NCI-H526 (cell line): ENCODE measurements around the gene NECTIN1.

ENCODE experiments used
- DNase-seq, 2 experiments: peaks; one replicate each; lab custom pipeline; 2025; lab: John Stamatoyannopoulos, UW

The NECTIN1 gene

GRCh38 chr11:119693253-119693815 is 35.7 kb downstream of the NECTIN1 start:
- DNase-seq, result peak; percentile 44 to 58

- peak; percentile 70 to 85 for DNase-seq
Measured at GRCh38 chr11:119692540-119692820, 36.5 kb downstream of the NECTIN1 start.

DNA sequence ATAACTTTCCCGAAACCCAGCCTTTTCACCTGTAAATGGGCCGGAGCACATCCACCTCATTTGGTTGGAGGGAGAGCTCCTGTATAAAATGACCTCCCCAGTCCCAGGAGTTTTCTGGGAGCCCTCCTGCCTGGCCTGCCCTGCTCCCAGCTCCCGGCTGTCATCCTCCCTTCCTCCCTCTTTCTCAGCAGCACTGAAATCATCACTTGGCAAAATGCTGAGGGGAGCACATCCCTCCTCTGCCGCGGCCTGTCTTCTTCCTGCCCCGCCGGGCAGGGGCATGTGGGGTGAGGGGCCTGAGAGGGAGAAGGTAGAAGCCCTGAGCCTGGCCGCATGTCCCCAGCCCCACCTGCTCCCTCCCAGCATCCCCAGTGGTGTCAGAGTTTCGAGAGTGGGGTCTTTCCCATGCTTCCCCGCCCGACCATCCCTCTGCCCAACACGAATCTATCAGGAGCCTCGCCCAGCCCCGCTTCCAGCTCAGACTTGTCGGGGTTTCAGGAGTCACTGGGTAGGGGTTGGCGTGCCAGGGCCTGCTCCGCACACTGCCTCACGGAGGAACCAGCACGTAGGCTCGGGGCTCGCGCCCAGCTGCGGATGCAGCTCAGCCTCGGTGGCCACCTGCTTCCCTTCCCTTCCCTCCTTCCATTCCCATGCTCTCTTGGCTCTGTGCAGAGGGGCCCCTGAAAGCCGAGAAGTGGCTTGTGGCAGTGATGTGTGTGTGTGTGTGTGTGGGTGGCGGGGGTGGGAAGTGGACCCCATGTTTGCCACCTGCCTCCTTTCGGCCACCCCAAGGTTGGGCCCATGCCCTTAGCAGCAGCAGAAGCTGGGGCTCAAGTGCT is 37.1 kb downstream of the NECTIN1 start:
- DNase-seq, result peak; percentile 56 to 91

DNA sequence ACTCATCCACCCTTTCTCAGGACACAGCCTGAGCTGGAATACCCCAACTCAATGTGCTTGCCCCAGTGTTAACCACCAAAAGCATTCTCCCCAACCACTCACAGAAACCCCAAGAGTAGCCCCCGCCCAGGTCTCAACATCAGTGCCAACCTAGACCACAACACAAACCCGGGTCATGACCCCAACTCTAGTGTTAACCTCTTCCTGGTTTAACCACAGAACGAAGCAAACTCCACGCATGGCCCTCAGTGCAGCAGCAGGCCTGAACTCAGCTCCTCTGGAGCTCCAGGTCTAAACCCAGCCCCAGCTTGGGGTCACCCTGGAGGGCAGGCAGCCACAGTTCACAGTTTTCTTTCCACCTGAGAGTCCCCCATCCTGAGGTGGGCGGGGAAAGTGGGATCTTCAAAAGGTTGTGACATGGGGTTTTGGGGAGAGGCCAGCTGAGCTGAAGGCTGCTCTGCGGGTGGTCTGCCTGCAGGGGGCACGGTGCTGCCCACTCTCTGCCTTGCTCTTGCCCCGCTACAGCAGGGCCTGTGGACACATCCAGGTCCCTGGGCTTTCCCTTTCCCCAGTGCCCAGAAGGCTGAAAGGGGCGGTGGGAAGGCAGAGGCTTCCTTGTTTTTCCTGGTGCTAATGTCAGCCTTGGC is 37.9 kb downstream of the NECTIN1 start:
- no peak for DNase-seq

DNA sequence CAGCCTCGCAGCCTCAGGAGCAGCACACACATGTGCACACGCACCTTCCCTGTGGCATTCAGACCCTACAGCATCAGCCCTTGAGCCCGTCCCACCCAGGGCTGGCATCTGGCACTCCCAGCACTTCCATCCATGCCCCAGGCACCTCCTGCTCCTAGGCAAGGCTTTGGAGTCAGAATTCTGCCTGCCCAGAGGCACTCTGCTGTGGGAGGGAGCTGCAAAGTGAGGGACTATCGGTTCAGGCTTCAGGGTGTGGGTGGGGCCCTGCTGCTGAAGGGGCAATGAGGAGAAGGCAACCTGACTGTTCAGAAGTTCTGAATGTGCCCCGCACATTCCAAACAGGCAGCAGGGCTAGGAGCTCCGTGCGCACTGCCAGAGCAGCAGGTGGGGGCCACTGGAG is 39.7 kb downstream of the NECTIN1 start:
- no peak for DNase-seq

DNA sequence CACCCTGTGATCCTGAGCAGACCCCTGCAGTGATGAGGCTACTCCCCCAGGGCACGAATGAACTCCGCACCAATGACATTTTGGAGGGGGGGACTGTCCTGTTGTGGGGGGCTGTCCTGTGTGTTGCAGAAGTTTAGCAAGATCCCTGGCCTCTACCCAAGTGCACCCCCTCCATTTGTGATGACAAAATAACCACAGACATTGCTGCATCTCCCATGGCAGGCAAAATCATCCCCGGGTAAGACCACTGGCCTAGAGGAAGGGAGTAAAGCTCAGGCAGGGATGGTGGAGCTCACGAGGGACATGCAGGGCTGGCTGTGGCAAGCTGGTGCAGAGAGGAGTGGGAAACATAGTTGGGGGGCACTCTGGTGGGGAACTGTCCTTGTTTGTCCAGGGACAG is 40.6 kb downstream of the NECTIN1 start:
- no peak for DNase-seq

DNA sequence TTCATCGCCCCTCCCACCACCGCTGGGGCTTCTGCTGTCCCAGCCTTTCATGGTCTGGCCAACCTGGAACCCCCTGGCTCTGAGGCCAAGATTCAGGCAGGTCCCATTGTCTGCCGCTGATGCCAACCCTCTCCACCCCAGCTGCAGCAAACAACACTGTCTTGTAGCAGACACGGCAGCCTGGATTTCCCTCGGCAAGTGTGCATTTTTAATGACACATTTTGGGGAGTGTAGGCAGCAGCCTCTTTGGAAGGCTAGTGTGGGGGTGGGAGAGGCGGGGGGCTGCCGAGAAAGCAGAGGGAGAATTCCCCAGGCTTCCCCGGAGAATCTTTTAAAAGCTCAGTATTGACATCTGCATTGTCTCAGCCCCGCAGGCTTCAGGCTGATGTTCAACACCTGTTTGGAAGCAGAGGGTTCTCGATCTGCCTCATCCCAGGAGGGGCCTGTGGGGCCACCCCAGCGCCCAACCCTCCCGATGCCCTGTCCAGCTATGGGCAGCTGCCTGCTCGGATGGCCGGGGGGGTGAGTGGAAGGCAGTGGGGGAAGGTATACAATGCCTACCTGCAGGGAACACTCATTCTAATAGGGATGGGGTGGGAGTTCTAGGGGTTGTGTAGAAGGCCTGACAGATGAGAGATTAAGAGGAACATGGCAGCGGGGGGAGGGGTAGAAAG is 41.5 kb downstream of the NECTIN1 start:
- no peak for DNase-seq

GRCh38 chr11:119686177-119686882 is 42.7 kb downstream of the NECTIN1 start:
- DNase-seq, result no peak

GRCh38 chr11:119685111-119685746 is 43.8 kb downstream of the NECTIN1 start:
- no peak for DNase-seq

- DNase-seq, result no peak
Measured at GRCh38 chr11:119684361-119685110, 44.5 kb downstream of the NECTIN1 start.

GRCh38 chr11:119683783-119684182 is 45.2 kb downstream of the NECTIN1 start:
- peak; percentile 48 to 79 for DNase-seq

DNA sequence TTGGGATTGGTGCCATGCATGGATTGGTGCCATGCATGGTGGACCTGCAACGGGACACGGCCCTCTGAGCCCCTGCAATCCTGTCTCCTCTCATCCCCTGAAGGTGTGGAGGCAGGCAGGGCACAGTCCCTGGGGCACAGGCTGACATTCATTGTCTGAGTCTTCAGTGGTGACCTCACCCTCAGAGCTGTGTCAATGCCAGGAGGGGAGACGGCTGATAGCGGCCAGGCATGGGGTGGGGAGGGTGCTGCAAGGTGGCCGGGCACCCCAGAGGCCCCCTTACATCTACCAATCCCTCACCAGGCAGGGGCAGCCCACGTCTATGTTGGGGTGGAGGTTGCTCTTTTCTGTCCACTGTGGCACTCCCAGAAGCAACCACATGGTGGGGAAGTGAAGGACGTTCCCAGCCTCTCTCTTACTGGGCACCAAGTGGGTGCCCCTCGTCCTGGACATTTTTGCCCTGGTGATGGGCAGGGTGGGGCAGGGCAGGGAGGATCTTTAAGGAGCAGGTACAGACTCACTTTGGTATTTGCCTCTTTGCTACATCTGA is 47.6 kb downstream of the NECTIN1 start:
- no peak for DNase-seq

DNA sequence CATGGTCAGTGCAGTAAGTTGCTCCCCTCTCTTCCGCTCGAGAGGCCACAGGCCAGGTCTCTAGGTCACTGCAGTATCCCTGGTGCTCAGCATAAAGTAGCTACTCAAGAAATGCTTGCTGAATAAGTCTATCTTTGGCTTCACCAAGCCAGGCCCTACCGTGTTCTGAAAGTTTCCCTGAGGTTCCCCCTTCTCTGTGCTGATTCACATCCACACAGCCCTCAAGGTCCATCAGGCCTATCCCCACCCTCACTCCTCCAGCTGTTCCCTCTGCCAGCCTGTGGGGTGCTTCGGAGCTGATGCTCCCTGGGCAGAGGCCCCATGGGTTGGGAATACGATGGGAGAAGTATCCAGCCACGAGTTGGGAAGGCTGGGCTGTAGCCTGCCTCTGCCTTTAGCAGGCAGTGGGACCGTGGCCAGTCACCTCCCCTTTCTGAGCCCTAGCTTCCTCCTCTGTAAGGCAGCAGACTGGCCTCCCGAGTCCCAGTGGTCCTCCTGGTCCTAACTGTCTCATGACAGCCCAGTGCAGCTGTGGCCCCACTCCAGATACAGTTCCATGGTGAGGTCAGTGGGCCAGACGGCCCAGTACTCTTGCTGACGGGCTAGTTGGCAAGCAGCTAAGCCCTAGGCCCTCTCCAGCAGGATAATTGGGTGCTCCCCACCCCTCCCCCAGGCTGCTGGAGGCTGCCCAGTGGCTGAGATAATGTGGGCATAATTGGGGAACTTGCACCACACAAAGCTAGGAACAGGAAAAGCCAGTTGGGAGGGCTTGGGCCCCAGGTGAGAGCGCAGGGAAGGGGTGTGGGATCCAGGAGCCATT is 48.2 kb downstream of the NECTIN1 start:
- no peak for DNase-seq

DNA sequence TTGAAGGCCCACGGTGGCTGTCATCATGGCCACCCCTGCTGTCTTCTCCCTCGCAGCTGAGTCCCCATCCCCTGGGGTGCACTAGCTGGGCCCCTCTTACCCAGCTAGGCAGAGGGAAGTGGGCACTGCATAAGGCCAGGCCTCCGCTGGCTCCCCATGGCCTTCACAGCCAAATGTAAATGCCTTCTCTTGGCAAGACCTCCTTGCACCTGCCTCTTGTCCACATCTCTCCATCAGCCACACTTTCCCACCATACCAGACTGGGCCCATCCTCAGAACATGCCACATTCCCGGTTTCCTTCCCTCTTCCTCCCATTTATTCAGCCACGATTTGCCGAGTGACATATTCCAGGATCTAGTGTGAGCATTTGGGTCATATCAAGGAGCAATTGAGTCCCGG is 49.7 kb downstream of the NECTIN1 start:
- DNase-seq, result no peak

- no peak for DNase-seq
Measured at GRCh38 chr11:119678351-119678750, 50.6 kb downstream of the NECTIN1 start.

DNA sequence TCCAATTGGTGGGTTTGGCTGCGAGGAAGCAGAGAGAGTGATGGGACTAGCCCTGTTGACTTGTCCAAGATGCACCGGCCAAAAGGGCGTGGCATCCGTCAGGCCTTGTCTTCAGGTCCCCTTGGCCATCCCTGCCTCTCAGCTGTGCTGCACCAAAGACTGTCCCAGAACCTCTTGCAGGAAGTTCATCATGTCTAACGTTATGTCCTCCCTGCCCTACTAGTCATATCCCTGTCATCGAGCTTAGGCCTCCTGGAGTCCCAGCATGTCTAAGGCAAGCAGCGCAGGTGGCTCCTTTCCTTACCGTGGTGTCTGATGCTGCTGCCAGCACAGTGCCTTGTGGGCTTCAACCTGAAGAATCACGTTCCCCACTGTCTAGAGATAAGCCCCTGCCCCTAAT is 51.2 kb downstream of the NECTIN1 start:
- DNase-seq, result no peak

- no peak for DNase-seq
Measured at GRCh38 chr11:119676461-119677020, 52.5 kb downstream of the NECTIN1 start.

DNA sequence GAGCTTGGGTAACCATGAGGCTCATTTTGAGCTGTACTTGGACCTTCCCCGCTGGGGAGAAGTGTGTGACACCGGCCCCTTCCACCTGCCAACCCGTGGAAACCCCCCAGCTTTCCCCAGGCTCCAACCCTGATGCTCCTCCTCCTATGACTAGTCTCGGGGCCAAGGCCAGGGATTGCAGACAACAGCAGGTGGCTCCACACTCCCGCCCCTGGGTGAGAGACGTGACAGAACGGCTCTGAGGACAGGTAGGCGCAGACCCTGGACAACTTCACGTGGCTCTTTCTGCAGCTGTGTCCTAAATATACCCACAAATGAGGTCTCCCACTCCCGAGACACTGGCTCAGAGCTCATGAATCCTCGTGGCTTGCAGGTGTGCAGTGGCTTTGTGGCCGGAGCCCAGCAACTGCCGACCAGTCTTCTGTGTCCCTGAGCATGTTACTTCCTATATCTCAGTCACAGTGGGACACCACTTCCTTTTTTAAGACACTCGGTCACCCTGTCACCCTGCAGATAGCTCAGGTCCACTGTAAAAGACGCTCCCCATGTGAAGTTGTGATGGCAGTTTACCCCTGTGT is 55.2 kb downstream of the NECTIN1 start:
- DNase-seq, result peak in 1 of 2 experiments; percentile 51
